CD4-positive, alpha-beta T cell treated with Interleukin-21 for 1 hour (primary cell): ENCODE results near the gene PARP11.

Experiments used
- DNase-seq: peaks from one replicate; pipeline ENCODE4 v3.0.0-alpha.2; 2020

PARP11 gene

DNA sequence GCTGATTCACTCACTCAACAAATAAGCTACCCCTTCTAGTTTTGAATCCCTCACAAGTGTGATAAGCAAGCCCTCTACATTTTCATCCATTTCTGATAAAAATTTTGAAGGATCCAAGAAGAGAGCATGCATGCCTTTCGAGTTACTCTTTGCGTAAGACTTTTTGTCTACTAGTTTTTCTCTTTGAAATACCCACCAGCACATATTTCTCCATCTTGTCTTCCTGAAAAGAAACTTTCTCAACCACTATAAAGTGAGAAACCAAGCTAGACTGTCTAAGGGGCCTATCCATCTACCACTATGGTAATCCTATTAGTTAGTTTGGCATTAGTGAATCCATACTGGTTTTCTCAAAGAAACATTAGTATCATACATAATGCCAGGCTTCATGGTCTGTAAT lies 56.9 kb downstream of the PARP11 start:
- no peak for DNase-seq

DNA sequence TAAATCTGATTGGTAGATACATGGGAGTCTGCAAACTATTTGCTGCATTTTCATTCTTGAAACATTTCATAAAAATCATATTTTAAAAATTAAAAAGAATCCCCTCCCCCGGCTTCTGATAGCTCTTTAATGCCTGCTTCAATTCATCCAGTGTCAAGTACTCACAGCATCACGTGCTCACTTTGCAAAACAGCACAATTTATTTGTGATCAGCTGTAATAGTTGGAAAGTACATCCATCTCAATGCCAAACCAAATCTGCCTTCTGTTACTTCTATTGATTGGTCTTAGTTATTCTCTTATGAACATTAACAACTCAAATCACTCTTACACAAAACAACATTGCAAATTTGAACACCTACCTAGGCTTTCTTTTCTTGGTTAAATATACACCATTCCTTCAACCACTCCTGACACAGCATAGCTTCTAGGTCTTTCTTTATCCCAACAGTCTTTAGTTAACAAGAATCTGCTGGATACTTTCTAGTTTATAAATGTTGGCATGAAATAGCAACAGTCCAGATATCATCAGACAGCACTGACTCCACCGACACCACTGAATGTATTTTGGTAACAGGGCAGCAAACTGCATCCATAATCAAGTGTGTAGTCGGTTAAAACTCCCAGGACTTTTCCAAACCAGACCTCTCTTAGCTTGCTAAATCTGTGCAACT lies 58.0 kb downstream of the PARP11 start:
- DNase-seq, result no peak

DNA sequence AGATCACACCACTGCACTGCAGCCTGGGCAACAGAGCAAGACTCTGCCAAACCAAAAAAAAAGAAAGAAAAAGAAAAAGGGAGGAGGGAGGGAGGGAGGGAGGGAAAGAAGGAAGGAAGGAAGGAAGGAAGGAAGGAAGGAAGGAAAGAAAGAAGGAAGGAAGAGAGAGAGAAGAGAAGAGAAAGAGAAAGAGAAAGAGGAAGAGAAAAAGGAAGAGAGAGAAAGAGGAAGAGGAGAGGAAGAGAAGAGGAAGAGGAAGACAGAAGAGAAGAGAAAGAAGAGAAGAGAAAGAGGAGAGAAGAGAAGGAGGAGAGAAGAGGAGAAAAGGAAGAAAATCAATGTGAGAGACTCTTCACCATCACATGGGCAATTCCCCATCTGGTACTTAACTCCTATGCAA lies 62.7 kb downstream of the PARP11 start:
- DNase-seq, result no peak

DNA sequence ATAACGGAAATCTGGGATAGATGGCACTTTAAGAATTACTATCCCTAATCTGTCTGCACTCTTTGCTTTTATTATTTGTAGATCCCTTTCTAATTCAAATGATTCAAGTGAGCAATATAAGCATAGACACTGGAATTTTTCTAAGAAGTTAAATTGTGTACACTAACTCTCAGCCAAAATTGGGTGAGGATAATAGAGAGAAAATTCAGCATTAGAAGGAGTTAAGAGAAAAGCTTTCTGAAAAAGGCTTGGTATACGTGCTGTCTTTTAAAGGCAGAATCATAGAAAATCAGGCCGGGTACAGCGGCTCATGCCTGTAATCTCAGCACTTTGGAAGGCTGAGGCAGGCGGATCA lies 63.2 kb downstream of the PARP11 start:
- no peak for DNase-seq

DNA sequence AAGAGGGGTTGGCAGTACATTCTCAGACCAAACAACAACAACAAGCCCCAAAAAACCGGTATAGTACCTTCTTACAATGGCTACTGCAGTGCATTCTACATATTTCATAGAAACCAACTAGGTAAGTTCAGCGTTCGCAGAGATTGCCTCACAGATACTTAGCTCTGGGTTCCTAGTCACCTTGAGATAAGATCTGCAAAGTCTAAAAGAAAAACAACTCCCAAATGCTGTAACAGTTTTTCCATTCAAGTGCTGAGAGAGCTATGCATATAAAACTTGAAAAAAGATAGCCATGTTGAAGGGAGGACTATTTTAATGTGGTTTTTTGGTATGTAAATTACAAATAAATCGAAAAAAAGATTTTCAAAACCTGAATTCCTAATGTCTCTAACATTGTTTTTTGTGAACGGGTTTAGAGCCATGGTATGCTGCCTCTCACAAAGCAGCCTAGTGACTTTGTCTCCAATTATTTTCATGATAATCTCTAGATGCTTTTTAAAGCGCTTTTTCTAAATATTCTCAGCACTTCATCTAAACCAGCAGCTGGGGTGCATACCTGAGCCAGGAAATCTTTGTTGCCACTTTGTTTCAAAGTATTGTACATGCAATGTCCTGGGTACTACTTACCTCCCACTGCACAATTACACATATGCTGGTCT lies 63.7 kb downstream of the PARP11 start:
- DNase-seq, result no peak

DNA sequence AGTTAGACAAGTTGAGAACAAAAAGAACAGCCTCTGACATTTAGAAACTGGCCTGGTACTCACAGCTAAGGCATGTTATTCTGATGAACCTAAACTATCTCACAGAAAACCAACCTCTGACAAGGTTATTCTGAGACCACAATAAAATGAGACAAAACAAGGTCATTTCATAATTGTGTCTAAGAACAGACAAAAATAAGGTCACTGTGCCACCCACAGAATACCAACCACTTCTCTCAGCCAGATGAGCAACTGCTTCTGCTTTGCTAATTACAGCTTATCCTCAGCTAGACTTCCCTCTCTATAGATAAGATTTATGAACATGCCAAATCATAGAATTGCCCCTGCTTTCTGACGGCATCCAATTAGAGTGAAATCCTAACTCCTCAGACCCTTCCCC lies 68.1 kb downstream of the PARP11 start:
- DNase-seq, result no peak

DNA sequence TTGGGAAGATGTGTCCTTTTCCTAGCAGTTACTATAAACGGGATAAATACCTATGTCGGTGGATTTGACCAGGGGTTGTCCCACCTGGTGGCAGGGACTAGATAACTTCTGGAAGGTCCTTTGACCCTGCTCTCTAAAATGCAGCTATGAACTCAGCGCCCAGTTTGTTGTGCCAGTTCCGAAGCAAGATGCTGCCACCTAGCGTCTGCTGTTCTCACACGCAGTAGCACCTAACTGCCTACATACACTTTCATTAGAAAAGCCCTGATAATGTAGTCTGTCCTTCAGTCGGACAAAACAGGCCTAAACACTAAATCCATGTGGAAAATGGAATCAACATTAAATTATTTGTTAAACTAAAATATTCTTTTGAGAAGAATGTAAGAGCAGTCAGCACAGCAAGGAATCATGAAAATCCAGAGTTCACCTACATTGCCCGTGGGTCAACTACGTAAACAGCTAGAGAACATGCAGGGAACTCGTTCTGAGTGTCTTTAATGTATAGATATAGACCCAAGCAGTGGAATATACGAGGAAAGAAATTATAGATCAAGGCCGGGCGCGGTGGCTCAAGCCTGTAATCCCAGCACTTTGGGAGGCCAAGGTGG lies 69.2 kb downstream of the PARP11 start:
- DNase-seq, result peak; percentile 72

DNA sequence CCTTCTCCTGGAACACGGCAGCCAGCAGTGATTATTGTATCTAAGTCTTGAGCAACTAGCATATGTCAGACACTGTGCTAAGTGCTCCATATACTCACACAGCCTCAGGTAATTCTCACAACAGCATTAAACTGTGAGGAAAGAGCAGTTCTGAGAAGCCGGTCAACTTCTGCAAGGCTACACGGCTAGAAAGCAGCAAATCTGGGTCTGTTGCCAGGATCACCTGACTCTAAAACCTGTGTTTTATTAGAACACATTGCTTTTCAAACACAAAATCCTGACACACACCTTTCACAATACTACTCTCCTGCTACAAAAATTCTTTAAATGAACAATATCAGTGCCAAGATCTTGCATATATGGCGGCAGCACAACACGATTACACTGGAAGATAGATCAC lies 70.5 kb downstream of the PARP11 start:
- no peak for DNase-seq

DNA sequence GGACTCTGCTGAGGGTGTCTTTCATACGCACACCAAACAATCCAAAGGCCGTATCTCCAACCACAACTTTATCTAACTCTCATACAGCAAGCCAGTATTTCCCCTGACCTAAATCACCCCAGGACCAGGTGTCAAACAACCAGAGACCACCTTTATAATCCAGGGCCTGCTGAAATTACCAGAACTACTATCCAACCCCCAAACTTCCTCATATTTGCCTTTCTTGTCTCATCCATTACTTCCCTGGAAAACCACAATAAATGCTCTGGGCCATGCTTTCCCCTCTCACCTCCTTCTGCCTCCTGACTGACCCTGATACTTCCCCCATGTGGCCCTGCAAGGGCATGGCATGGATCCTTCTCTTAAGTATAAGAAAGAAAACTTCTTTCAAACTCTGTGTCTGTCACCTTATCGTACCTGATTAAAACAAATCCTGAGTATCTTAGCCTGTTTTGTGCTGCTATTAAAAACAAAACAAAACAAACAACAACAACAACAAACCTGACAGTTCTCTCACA lies 75.6 kb downstream of the PARP11 start:
- no peak for DNase-seq

DNA sequence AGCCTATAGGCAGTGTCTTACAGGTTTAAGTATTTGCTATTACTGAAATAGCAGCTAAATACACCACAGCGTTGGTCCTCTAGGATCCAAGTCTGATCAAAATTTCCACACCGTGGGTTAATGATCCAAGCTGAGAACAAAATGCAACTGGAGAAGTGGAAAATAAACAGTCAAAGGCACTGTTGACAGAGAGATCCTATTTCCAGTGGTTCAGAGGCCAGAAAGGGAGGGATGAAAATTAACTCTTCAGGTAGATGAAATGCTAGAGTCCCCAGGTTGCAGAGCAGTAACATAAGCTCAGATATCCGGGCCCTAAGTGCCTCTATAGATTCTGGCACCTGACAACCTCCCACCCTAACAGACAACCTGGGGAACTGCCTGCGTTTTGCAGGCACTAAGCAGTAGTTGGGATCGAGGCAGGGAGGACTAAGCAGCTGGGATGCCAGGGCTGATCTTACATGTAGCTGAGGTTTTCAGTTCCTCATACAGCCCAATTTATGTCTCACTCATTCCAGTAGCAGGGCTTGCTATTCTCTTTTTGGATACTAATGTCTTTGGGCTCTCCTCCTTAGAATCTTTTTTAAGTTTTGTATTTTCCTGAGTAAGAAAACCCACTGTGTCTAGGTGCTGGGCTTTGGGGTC lies 77.6 kb downstream of the PARP11 start:
- no peak for DNase-seq

DNA sequence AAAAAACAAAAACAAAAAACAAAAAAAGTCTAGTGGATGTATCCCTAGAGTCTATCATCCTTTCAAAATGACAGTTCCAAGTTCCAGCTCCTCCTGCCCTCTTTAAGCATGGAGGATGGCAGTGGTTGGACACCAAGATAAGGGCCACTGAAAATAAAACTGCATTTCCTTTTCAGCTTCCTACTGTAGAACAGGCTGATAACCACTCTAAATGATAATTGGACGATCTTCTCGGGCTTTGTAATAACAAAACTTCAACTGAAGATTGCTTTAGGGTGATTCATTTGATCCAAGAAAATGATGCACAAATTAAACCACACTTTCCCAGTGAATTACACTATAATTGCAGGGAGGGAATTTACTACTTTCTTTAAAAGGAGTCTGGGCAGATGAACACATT lies 78.1 kb downstream of the PARP11 start:
- DNase-seq, result no peak

DNA sequence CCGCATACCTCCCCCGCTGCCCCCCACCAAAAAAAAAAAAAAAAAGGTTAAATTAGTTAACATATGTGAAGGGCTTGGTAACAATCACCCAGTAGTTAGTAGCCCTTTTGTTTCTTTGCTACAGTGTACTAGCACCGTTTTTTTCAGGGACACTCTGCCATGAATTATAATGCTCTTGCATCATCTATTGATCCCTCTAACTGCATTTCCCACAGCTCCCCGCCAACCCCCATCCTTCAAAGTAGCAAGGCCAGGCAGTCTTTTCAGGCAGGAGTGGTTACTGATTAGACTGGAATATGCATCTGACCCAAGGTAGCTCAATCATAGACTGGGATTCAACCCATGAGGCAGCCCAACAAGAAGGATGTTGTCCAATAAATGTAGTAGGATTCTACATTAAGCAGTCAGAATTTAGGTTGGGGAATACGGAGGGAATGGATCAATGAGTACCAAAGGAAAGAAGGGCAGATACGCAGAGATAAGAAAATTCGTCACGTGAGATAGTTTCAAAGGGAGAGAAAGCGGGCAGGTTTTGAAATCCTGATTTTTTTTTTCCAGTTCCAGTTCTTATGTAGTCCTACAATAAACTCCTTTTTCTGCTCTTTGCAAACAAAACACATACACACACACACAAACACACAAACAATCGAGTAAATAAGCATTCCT lies 80.4 kb downstream of the PARP11 start:
- DNase-seq, result no peak

DNA sequence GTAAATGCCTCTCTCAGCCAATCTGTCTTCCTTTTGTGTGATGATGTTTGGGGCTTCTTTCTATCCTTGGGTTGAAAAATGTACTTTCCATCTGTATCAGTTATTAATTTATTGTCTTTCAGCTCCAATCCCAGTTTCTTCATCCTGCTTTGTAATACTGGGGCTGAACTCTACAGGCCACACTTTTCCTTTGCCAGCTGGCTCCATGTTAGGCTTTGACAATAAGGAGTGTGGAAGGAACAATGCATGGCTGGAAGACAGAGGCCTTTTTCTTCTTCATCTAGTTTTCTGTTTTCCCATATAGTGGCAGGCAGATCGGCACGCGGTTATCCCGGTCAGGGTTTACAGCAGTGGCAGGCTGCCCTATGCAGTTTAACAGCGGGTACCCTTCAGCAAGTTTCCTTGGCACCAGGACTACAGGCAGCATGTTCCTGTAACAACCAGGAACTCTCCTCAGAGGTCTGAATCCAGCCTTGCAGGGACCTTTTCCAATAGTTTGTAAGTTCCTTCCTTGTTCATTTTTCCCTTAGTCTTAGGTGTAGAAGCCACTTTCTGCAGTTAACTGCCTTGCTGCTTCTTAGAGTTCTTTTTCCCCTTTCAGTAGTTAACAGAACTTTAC lies 81.8 kb downstream of the PARP11 start:
- no peak for DNase-seq

DNA sequence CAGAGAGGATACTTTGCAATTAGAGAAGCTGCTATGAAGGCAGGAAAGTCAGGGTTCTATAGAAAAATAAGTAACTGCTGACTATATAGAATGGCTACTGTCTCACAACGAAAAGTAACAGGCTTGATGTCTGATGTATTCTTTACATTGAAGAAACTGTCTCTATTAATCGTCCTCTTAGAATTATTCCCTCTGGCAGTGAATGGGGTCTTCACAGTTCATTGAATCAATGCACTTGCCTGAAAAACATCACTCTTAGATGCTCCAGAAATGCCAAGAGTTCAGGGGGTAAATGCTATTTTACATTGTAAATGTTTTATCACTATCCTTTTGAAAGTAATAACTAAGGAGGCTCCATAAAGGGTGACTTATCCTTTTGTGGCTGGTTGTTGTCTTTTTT lies 82.6 kb downstream of the PARP11 start:
- no peak for DNase-seq

DNA sequence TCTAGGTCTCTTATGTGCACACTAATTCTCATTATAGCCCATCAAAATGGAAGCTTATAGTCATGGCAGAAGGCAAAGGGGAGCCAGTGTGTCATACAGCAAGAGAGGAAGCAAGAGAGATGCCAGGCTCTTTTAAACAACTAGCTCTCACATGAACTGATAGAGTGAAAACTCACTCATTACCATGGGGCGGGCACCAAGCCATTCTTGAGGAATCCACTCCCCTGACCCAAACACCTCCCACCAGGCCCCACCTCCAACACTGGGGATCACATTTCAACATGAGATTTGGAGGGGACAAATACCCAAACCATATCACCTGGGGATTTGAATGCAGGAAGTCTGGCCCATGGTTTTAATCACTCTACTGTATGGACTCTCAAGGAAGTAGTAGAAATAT lies 83.4 kb downstream of the PARP11 start:
- DNase-seq, result no peak

DNA sequence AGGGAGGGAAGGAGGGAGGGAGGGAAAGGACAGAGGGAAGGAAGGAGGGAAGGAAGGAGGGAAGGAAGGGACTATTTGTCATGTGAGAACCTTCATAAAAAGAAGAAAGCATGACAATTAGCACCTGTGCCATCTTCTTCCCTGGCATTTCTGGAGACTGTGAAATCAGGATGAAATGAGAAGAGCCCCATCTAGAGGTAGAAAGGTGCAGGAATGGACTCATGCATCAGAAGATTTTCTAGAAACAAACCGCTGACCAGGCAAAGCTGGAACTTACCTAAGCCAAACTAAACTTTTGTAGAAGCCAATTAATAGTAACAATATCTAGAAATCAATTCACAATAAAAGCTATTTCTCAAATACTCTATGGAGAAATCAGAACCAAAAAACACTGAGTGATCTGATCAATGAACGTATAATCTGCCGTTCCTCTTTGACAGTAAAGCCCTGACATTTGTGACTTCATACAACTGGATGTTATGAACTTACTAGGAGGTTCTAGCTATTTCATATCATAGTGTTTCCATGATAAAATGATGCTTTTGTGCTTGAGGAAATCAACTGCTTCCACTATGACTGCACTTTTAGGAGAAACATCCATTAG lies 95.9 kb downstream of the PARP11 start:
- peak; percentile 54 for DNase-seq

DNA sequence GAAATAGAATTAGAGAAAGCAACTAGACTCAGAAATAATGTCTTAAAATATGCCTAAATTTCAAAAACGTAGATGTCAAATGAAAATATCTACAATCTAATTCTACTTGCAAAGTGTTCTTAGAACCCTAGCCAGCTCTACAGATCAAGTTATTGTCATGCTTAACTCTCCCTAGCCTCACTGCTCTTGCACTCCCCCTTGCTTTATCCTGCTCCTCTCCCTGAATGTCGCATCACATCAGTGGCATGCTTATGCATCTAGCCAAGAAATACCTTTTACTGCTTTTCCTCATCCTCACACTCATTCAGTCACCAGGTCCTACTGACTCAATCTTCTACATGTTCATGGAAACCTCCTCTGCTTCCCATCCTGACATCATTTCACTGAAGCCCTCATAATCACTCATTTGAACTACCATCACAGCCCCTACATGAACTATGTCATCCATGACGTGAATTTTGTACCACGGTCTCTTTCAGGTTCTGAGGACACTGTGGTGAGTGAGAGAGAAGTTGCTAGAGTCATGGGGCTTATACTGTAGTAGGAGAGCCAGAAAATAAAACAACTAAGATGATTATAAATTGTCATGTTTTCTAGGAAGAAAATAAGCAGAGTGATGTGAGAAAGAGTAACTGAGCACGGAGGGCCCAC lies 97.7 kb downstream of the PARP11 start:
- no peak for DNase-seq

DNA sequence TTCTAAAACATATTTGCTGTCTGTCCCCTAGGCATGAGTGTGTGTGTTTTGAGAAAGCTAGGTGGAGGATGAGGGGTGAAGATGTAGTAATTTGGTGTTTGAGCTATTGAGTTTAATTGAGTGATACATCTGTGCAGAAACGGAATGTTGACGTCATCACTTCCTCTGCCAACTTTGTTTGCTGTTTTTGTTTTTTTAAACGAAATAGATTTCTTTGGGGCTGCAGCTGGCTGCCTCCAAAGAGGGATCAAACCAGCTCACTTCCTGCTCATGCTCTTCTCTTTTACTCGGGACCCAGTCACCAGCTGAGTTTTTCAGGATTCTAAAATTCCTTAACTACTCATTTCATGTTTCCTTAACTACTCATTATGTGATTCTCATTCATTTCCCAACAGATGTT lies 100.8 kb downstream of the PARP11 start:
- no peak for DNase-seq

DNA sequence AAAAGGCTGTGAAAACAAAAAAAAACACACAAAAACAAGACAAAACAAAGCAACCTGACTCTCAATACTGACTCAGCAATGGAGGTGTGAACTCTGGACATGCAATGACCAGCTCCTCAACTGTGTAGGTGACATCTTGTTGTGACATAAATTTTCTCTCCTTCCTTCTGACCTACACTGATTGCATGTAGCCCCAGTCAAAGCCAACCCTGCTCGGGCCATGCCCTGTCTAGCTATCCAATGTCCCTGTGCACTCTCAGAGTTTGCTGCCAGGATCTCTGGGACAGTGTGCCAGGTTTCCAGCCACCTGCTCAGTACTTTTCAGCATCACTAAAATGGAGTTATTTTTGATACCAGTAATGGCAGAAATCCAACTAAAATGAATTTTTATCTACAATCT lies 101.3 kb downstream of the PARP11 start:
- DNase-seq, result no peak

DNA sequence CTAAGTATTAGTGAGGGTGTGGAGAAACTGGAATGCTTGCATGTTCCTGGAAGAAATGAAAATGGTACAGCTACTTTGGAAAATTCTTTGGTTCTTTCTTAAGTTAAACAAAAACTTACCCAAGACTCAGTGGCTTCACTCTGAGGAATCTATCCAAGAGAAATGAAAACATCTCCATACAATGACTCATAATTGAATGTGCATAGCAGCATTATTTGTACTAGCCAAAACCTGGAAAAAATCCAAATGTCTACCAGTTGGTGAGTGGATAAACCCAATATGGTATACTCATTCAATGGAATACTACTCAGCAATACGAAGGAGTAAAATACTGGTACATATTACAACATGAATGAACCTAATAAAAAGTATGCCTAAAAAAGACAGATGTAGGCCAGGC lies 102.3 kb downstream of the PARP11 start:
- no peak for DNase-seq

DNA sequence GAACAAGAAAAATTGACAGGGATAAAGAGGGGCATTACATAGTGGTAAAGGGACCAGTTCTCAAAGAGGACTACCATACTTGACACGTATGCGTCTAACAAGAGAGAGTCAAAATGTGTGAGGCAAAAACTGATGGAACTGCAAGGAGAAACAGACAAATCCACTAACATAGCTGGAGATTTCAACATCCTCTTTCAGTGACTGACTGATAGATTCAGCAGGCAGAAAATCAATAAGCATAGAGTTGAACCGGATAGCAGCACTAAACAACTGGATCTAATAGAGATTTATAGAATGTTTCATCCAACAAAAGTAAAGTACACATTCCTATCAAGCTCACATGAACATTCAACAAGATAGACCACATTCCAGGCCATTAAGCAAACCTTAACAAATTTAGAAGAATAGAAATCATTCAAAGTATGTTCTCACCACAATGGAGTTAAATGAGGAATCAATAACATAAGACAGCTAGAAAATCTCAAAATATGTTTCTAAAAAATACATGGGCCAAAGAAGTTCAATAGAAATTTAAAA lies 104.2 kb downstream of the PARP11 start:
- no peak for DNase-seq
